CD4-positive, CD25-positive, alpha-beta regulatory T cell (primary cell): ENCODE measurements around the gene LRRC47. TPM values are rescaled to one million over a fixed set of nuclear protein-coding genes. Genes with fewer than 3 reads are reported as not detected.

ENCODE experiments used
- ATAC-seq, 2 donors: fragments of 150-1000 bp; cut with Tn5 transposase; one replicate each; pipeline ENCODE4 v1.10.0; 2021; ENCODE audit warnings: low read depth in 2 of 2, moderate number of reproducible peaks in 2 of 2, moderate library complexity in 1 of 2
- DNase-seq, 3 donors: peaks; one replicate each; pipeline versions ENCODE4 v3.0.0 to v3.0.0-alpha.2; 2012 to 2022; ENCODE audit warnings: mixed read lengths in 1 of 3
- H3K27ac ChIP-seq: one replicate; pipeline ENCODE4 v1.7.0; 2013; ENCODE audit warnings: mild to moderate bottlenecking, low read length; ENCODE audit not compliant: insufficient read depth, poor library complexity, severe bottlenecking
- H3K27me3 ChIP-seq: one replicate; pipeline ENCODE4 v1.7.0; 2013; ENCODE audit warnings: low read length; ENCODE audit not compliant: control insufficient read depth, insufficient read depth
- H3K36me3 ChIP-seq: one replicate; pipeline ENCODE4 v1.7.0; 2013; ENCODE audit warnings: mild to moderate bottlenecking, low read length, moderate library complexity; ENCODE audit not compliant: control insufficient read depth, insufficient read depth
- H3K4me1 ChIP-seq: 2 replicates; pipeline ENCODE4 v1.7.0; 2013; ENCODE audit warnings: mild to moderate bottlenecking, low read length; ENCODE audit not compliant: insufficient read depth, control insufficient read depth, poor library complexity, severe bottlenecking
- H3K4me3 ChIP-seq: one replicate; pipeline ENCODE4 v1.7.0; 2013; ENCODE audit warnings: low read depth, mild to moderate bottlenecking, low read length, moderate library complexity
- H3K9me3 ChIP-seq, 2 experiments: 1 replicate in 1 of 2; 2 replicates in 1 of 2; pipeline ENCODE4 v1.7.0; 2013; ENCODE audit warnings: low read length in 2 of 2, mild to moderate bottlenecking in 1 of 2, moderate library complexity in 1 of 2; ENCODE audit not compliant: control insufficient read depth in 2 of 2
- H3K27ac Mint-ChIP-seq, 3 donors: one replicate each; pipeline ENCODE4 v1.8.0; 2020 to 2022; ENCODE audit warnings: mild to moderate bottlenecking in 3 of 3, mixed read lengths in 3 of 3, moderate library complexity in 2 of 3
- H3K27me3 Mint-ChIP-seq: one replicate; pipeline ENCODE4 v1.8.0; 2022; ENCODE audit warnings: mild to moderate bottlenecking, mixed read lengths
- H3K36me3 Mint-ChIP-seq: one replicate; pipeline ENCODE4 v1.8.0; 2020; ENCODE audit warnings: mixed read lengths
- H3K4me1 Mint-ChIP-seq, 4 donors: one replicate each; pipeline ENCODE4 v1.8.0; 2020 to 2022; ENCODE audit warnings: mixed read lengths in 4 of 4, mild to moderate bottlenecking in 1 of 4
- H3K4me3 Mint-ChIP-seq, 4 donors: one replicate each; pipeline ENCODE4 v1.8.0; 2020 to 2022; ENCODE audit warnings: mild to moderate bottlenecking in 4 of 4, mixed read lengths in 4 of 4, moderate library complexity in 3 of 4
- H3K9me3 Mint-ChIP-seq, 7 donors: one replicate each; pipeline ENCODE4 v1.8.0; 2020 to 2022; ENCODE audit warnings: mixed read lengths in 7 of 7, mild to moderate bottlenecking in 3 of 7, moderate library complexity in 2 of 7
- polyA plus RNA-seq, 4 donors: library from polyadenylated mRNA; unstranded; fragments of 300-500 nt; fragmentation: Illumina TruSeq; gene quantifications; one replicate each; pipeline ENCODE4 v1.2.3, GENCODE V29; 2021
- total RNA-seq: library from RNA; stranded (reverse); gene quantifications from one replicate; pipeline ENCODE4 v1.2.3, GENCODE V29; 2022

The LRRC47 gene
- total and polyA plus RNA-seq, 5 donors from 2014 or later, result 22.0 to 33.9 (median 26.0) TPM

DNA sequence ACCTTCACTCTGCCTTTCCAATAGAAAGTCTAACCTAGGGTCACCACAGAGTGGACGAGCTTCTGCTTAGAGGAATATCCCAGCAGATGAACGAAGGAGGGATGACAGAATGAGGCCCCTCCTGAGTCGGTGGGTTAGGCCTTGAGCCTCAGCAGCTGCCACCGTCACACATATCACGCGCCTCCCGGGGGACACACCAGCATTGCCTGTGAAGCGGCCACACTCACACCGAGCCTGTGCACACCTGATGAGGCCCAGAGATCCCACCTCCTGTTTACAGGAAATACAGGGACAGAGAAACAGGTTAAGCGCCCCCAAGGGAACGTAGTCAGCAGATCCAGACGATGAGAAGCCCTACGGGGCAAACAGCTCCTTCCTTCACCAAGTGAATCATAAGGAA is 25.1 kb upstream of the LRRC47 start:
- Histone ChIP-seq H3K4me1 (no peaks in the 10 kb centered on the region), H3K27me3 (no peaks in the 10 kb centered on the region), H3K36me3 (peaks cover 42% of the 10 kb centered on the region), H3K9me3 (no peaks in the 10 kb centered on the region), H3K27ac (no peak overlapping the region), H3K4me3 (no peak overlapping the region)
- Mint-ChIP-seq H3K4me3 (no peak overlapping the region), H3K27ac (no peak overlapping the region), H3K36me3 (peaks cover 41% of the 10 kb centered on the region), H3K27me3 (no peaks in the 10 kb centered on the region), H3K4me1 (no peaks in the 10 kb centered on the region), H3K9me3 (peaks cover 0 to 2% (median 0%) of the 10 kb centered on the region in 7 donors)
- DNase-seq (no peak), ATAC-seq (no peak)

DNA sequence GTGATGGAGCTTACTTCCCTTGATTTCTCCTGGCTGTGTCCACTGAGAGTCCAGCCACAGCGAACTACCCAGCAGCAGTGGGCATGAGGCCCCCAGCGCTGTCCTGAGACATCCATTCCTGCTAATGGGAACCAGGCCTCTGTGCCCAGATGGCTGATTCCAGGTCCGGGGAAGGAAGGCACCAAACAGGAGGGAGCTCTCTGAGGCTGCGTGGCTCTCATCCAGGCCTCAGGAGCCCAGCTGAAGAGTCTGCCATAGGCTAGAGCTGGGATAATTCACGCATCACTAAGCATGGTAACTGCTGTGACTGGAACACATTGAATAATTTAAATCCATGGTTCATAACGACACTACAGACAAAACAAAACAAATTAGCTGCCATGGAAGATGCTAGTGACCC is 24.7 kb upstream of the LRRC47 start:
- Mint-ChIP-seq H3K9me3 (peaks cover 0 to 2% (median 0%) of the 10 kb centered on the region in 7 donors), H3K4me1 (no peaks in the 10 kb centered on the region), H3K27me3 (no peaks in the 10 kb centered on the region), H3K27ac (no peak overlapping the region), H3K36me3 (peaks cover 39% of the 10 kb centered on the region), H3K4me3 (no peak overlapping the region)
- H3K4me1 ChIP-seq, result no peaks in the 10 kb centered on the region
- no peak overlapping the region for H3K27ac ChIP-seq
- H3K27me3 ChIP-seq, result no peaks in the 10 kb centered on the region
- peaks cover 41% of the 10 kb centered on the region for H3K36me3 ChIP-seq
- DNase-seq (no peak), ATAC-seq (no peak)
- no peaks in the 10 kb centered on the region for H3K9me3 ChIP-seq
- H3K4me3 ChIP-seq, result no peak overlapping the region

DNA sequence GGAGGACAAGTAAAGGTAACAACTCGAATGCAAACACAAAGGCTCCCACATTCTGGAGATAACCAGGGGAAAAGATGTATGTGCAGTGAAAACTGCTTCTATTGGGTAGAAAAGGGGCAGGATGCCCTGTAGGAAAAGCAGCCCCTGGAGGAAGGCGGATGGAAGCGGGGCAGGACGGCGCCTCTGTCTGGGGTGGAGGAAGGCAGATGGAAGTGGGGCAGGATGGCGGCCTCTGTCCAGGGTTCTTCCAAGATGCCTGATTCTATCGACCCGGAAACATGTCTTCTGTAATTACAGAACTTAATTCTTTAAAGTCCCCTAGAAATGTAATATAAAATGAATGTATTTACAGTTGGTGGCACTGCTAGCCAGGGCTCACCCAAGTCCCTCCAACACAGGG is 24.0 kb upstream of the LRRC47 start:
- H3K4me3 Mint-ChIP-seq, result no peak overlapping the region
- H3K4me3 ChIP-seq, result no peak overlapping the region
- H3K4me1 ChIP-seq, result no peaks in the 10 kb centered on the region
- no peaks in the 10 kb centered on the region for H3K27me3 ChIP-seq
- peaks cover 35% of the 10 kb centered on the region for H3K36me3 ChIP-seq
- no peaks in the 10 kb centered on the region for H3K27me3 Mint-ChIP-seq
- ATAC-seq, result no peak
- peak overlapping the region in 2 of 3 donors; percentile 52 to 62 for H3K27ac Mint-ChIP-seq
- H3K36me3 Mint-ChIP-seq, result peaks cover 39% of the 10 kb centered on the region
- H3K27ac ChIP-seq, result no peak overlapping the region
- H3K4me1 Mint-ChIP-seq, result no peaks in the 10 kb centered on the region
- peaks cover 0 to 2% (median 0%) of the 10 kb centered on the region in 7 donors for H3K9me3 Mint-ChIP-seq
- no peaks in the 10 kb centered on the region for H3K9me3 ChIP-seq
- no peak for DNase-seq

DNA sequence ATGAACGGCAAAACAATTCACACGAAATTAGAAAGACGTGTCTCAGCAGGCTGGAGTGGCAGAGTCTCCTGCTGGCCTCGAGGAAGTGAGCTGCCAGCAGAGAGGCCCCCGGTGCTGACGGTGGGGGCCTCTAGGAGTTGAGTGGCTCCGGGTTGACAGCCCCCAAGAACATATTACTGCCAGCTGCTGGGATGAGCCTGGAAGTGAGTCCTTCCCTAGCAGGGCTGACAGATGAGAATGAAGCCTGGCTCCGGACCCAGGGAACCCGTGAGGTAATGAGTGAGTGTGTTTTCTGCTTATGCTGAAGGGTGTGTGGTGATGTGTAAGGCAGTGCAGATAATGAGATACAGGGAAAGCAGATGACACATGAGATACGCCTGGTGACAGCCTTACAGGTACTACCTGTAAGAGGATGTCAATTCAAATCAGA is 23.5 kb upstream of the LRRC47 start:
- ATAC-seq, result no peak
- H3K27ac Mint-ChIP-seq, result peak overlapping the region in 1 of 3 donors; percentile 62

DNA sequence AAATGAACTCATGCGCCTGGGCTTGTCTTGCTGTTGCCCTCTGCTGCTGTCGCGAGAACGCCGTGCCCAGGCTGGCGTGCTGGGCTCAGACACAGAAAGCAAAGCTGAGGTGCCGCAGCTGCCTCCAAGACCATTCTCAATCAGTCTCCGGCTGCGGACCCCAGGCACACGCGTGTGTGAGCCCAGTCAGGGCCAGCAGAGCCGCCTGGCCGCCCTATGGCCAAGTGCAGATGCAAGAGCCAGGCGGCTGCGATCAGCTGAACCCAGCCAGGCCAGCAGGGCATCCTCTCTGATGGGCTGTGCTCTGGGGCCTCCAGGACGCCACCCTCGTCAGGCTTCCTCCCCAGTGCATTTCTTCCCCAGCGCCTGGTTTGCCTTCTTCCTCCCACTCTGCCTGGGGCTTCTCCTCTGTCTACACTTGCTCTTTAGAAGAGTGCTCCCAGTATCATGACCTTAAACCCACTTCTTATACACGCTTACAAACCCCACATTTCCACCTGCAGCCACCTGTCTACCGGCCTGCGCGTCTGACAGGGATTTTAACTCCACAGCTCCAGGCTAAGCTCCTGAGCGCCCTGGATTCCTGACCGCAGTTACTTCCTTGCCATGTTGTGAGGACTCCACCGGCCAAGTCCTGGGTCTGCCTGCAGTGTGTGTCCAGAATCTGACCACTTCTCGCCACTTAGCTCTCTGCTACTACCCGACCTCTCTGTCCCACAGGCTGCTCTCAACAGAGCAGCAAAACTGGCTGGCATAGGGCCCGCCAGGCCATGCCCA is 21.7 kb upstream of the LRRC47 start:
- H3K27me3 Mint-ChIP-seq, result no peaks in the 10 kb centered on the region
- H3K9me3 Mint-ChIP-seq, result peaks cover 0 to 2% (median 0%) of the 10 kb centered on the region in 7 donors
- Histone ChIP-seq H3K4me1 (no peaks in the 10 kb centered on the region), H3K9me3 (no peaks in the 10 kb centered on the region), H3K36me3 (peaks cover 40% of the 10 kb centered on the region), H3K4me3 (no peak overlapping the region), H3K27ac (no peak overlapping the region), H3K27me3 (no peaks in the 10 kb centered on the region)
- H3K36me3 Mint-ChIP-seq, result peaks cover 39% of the 10 kb centered on the region
- H3K4me3 Mint-ChIP-seq, result no peak overlapping the region
- H3K27ac Mint-ChIP-seq, result no peak overlapping the region
- no peak for DNase-seq
- no peaks in the 10 kb centered on the region for H3K4me1 Mint-ChIP-seq
- ATAC-seq, result no peak

More for the DNA sequence above, 23.5 kb upstream of the LRRC47 start:
- Mint-ChIP-seq H3K36me3 (peaks cover 43% of the 10 kb centered on the region), H3K27me3 (no peaks in the 10 kb centered on the region), H3K4me3 (no peak overlapping the region), H3K4me1 (no peaks in the 10 kb centered on the region), H3K9me3 (peaks cover 0 to 2% (median 0%) of the 10 kb centered on the region in 7 donors)
- Histone ChIP-seq H3K36me3 (peaks cover 38% of the 10 kb centered on the region), H3K4me1 (no peaks in the 10 kb centered on the region), H3K27ac (no peak overlapping the region), H3K27me3 (no peaks in the 10 kb centered on the region), H3K4me3 (no peak overlapping the region), H3K9me3 (no peaks in the 10 kb centered on the region)
- no peak for DNase-seq

DNA sequence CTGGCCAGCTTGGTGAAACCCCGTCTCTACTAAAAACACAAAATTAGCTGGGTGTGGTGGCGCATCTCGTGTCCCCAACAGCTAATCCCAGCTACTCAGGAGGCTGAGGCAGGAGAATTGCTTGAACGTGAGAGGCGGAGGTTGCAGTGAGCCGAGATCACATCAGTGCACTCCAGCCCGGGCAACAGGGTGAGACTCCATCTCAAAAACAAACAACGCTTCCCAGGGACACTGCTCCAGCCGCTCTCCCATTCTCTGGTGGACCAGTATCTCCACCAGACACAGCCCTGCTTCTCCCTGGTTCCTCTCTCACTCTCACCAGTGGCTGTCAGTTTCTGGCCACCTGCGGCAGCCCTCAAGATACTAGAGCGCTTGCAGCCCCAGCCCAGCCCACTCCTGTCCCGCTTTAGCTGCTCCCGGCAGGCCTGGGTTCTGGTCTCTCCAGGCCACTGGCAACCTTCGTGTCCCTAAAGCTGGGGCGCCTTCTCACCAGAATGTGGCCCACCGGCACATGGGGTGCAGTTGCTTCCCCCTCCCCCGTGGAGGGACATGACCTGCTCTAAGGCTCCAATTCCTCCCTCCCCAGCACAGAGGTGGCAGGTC is 20.9 kb upstream of the LRRC47 start:
- Mint-ChIP-seq H3K27ac (no peak overlapping the region), H3K27me3 (no peaks in the 10 kb centered on the region), H3K9me3 (peaks cover 0 to 2% (median 0%) of the 10 kb centered on the region in 7 donors), H3K4me1 (no peaks in the 10 kb centered on the region), H3K36me3 (peaks cover 36% of the 10 kb centered on the region), H3K4me3 (no peak overlapping the region)
- no peaks in the 10 kb centered on the region for H3K9me3 ChIP-seq
- ATAC-seq (no peak), DNase-seq (no peak)
- H3K27me3 ChIP-seq, result no peaks in the 10 kb centered on the region
- H3K4me1 ChIP-seq, result no peaks in the 10 kb centered on the region
- no peak overlapping the region for H3K27ac ChIP-seq
- H3K4me3 ChIP-seq, result no peak overlapping the region
- peaks cover 34% of the 10 kb centered on the region for H3K36me3 ChIP-seq

DNA sequence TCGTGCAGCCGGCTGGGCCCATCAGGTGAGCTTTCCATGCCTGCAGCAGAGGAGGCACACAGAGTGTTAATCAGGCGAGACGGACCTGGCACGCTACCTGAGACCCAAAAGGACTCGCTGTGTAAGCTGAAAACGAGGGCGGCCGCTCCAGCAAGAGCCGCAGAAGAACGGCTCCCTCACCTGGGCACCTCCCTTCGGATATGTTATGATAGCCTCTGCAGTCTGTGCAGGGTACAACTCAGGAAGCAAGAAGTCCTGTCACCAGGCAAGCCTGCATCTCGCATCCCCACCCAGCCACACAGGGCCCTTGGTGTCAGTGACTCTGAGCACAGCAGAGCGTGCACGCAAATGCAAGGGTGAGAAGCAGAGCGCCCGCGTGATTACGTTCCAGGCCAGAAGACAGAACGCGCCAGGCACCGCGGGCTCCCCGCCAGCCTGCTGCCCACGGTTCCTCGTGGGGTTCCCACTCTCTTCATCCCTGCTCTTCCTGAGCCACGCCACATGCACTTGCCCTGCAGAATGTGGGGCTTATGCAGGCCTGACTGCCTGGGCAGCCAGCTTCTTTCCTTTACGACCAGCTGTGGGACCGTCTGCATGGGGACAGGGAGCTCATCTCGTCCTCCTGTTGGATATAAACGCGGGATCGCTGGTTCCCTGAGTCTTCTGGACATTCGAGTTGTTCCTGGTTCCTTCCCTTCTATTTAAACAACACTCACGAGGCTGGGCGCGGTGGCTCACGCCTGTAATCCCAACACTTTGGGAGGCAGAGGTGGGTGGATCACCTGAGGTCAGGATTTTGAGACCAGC is 20.2 kb upstream of the LRRC47 start:
- Histone ChIP-seq H3K4me3 (no peak overlapping the region), H3K27me3 (no peaks in the 10 kb centered on the region), H3K36me3 (peaks cover 32% of the 10 kb centered on the region), H3K9me3 (no peaks in the 10 kb centered on the region), H3K27ac (no peak overlapping the region), H3K4me1 (no peaks in the 10 kb centered on the region)
- Mint-ChIP-seq H3K4me1 (no peaks in the 10 kb centered on the region), H3K36me3 (peaks cover 29% of the 10 kb centered on the region), H3K27me3 (no peaks in the 10 kb centered on the region), H3K9me3 (peaks cover 0 to 2% (median 0%) of the 10 kb centered on the region in 7 donors), H3K4me3 (no peak overlapping the region), H3K27ac (no peak overlapping the region)
- ATAC-seq, result no peak
- no peak for DNase-seq
